HEK293T (cell line): ENCODE measurements around the gene CTNNA3.

Source experiments
- CTCF ChIA-PET: fragments of 350-600 bp; formaldehyde crosslinking; extraction: SDS; loops from one replicate; lab custom pipeline; 2021; ENCODE audit warnings: antibody characterized with exemption, inconsistent platforms; lab: Yijun Ruan, JAX
- POLR2A ChIA-PET: fragments of 350-600 bp; formaldehyde crosslinking; extraction: SDS; loops from one replicate; lab custom pipeline; 2020; ENCODE audit warnings: antibody characterized with exemption, inconsistent platforms; lab: Yijun Ruan, JAX
- DNase-seq: peaks from one replicate; pipeline ENCODE4 v3.0.0; 2012; ENCODE audit warnings: mixed read lengths; ENCODE audit errors: extremely low spot score
- ARNT ChIP-seq: fragments of 450-650 bp; IDR thresholded peaks from 2 replicates; pipeline ENCODE4 v1.6.1; 2017; ENCODE audit warnings: mild to moderate bottlenecking
- BHLHE40 ChIP-seq: fragments of 450-650 bp; IDR thresholded peaks from 2 replicates; pipeline ENCODE4 v1.6.1; 2016; ENCODE audit warnings: mild to moderate bottlenecking, moderate library complexity, borderline replicate concordance
- CTBP1 ChIP-seq: fragments of 450-650 bp; IDR thresholded peaks from 2 replicates; pipeline ENCODE4 v1.6.1; 2016; ENCODE audit warnings: borderline replicate concordance
- ELF4 ChIP-seq: fragments of 450-650 bp; IDR thresholded peaks from 2 replicates; pipeline ENCODE4 v1.6.1; 2017; ENCODE audit warnings: antibody characterized with exemption
- FOXA1 ChIP-seq: fragments of 450-650 bp; IDR thresholded peaks from 2 replicates; pipeline ENCODE4 v1.6.1; 2016; ENCODE audit warnings: mild to moderate bottlenecking
- FOXK2 ChIP-seq: fragments of 450-650 bp; IDR thresholded peaks from 2 replicates; pipeline ENCODE4 v1.6.1; 2016; ENCODE audit warnings: mild to moderate bottlenecking
- FOXM1 ChIP-seq: fragments of 450-650 bp; IDR thresholded peaks from 2 replicates; pipeline ENCODE4 v1.6.1; 2017; ENCODE audit warnings: mild to moderate bottlenecking, borderline replicate concordance
- HDGF ChIP-seq: fragments of 450-650 bp; IDR thresholded peaks from 2 replicates; pipeline ENCODE4 v1.6.1; 2017; ENCODE audit warnings: antibody characterized with exemption, borderline replicate concordance
- L3MBTL2 ChIP-seq: fragments of 450-650 bp; conservative IDR thresholded peaks from 2 replicates; pipeline ENCODE4 v1.6.1; 2016; ENCODE audit warnings: mild to moderate bottlenecking
- LEF1 ChIP-seq: fragments of 450-650 bp; IDR thresholded peaks from 2 replicates; pipeline ENCODE4 v1.6.1; 2017; ENCODE audit warnings: mild to moderate bottlenecking, borderline replicate concordance
- NFRKB ChIP-seq: fragments of 450-650 bp; IDR thresholded peaks from 2 replicates; pipeline ENCODE4 v1.6.1; 2016; ENCODE audit warnings: mild to moderate bottlenecking, moderate library complexity
- PKNOX1 ChIP-seq: fragments of 450-650 bp; IDR thresholded peaks from 2 replicates; pipeline ENCODE4 v1.6.1; 2016
- SP1 ChIP-seq: fragments of 450-650 bp; IDR thresholded peaks from 2 replicates; pipeline ENCODE4 v1.6.1; 2017
- SUZ12 ChIP-seq: fragments of 450-650 bp; IDR thresholded peaks from 2 replicates; pipeline ENCODE4 v1.6.1; 2016; ENCODE audit warnings: mild to moderate bottlenecking
- TARDBP ChIP-seq: fragments of 450-650 bp; IDR thresholded peaks from 2 replicates; pipeline ENCODE4 v1.6.1; 2016
- ZNF384 ChIP-seq: fragments of 450-650 bp; IDR thresholded peaks from 2 replicates; pipeline ENCODE4 v1.6.1; 2016

The CTNNA3 gene

GRCh38 chr10:65952086-65952485, 1743.9 kb downstream of the CTNNA3 start:
- ChIA-PET CTCF (no interaction called here), POLR2A (no interaction called here)
- TF ChIP-seq LEF1, result no peak
- no peak for DNase-seq

DNA sequence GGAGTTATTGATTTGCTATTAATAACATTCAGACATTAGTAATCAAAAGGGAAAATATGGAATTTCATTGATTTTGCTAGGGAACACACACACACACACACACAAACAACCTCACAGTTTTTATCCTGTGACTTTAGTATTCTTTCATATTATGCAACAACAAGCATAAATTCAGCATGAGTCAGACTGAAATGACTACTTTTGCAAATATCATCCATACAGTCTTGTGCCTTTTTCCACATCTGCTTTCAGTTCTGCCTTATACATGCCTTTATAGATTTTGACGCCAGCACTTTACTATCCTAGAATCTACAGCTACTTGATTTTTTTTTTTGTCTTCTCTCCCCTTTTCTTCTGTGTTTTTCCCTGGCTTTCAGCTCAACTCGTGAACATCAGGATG, 1745.9 kb downstream of the CTNNA3 start:
- ChIA-PET CTCF (no interaction called here), POLR2A (no interaction called here)
- no peak for DNase-seq
- no peak for TF ChIP-seq BHLHE40
- no peak for TF ChIP-seq L3MBTL2
- TF ChIP-seq NFRKB, result no peak
- no peak for TF ChIP-seq PKNOX1
- TF ChIP-seq FOXM1, result no peak
- TF ChIP-seq SUZ12, result no peak
- no peak for TF ChIP-seq ARNT
- TF ChIP-seq ZNF384, result no peak
- no peak for TF ChIP-seq ELF4
- no peak for TF ChIP-seq LEF1

DNA sequence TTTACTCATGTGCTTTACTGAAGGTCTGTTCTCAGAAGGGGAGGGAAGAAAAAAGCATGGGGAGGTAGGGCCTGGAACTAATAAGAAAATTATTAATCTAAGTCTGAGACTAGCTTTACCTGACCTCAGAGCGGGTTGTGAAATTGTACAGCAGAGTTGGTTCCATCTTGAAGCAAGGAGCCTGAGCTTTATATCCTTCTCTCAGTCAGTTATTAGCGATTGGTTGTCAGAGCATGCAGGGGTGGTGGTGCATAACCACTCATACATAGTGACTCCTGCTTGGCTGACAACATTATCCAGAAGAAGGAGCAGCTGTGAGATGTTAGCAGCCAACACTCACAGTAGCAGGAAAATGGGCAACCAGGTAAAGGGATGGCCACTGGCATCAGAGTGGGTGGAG, 1746.5 kb downstream of the CTNNA3 start:
- TF ChIP-seq CTBP1 (no peak), ZNF384 (no peak), NFRKB (no peak), HDGF (no peak), LEF1 (no peak), PKNOX1 (no peak), FOXA1 (no peak), FOXM1 (no peak), L3MBTL2 (no peak), BHLHE40 (no peak), SUZ12 (no peak), SP1 (no peak), FOXK2 (no peak), ARNT (no peak), TARDBP (no peak)
- CTCF ChIA-PET, result no interaction called here
- no peak for DNase-seq
- POLR2A ChIA-PET, result no interaction called here

GRCh38 chr10:65945061-65945460, 1750.9 kb downstream of the CTNNA3 start:
- ChIA-PET CTCF (interaction anchor here (0.6 kb wide), 1 partner anchor 15 kb away, joined by 6 read pairs; no protein-coding TSS in a partner anchor), POLR2A (no interaction called here)
- DNase-seq, result no peak
- no peak for TF ChIP-seq CTBP1
- no peak for TF ChIP-seq LEF1
- no peak for TF ChIP-seq L3MBTL2
- TF ChIP-seq PKNOX1, result no peak
- no peak for TF ChIP-seq ARNT
- TF ChIP-seq ZNF384, result no peak
- no peak for TF ChIP-seq NFRKB
- no peak for TF ChIP-seq HDGF
- no peak for TF ChIP-seq FOXA1
- no peak for TF ChIP-seq SUZ12
- TF ChIP-seq TARDBP, result no peak

DNA sequence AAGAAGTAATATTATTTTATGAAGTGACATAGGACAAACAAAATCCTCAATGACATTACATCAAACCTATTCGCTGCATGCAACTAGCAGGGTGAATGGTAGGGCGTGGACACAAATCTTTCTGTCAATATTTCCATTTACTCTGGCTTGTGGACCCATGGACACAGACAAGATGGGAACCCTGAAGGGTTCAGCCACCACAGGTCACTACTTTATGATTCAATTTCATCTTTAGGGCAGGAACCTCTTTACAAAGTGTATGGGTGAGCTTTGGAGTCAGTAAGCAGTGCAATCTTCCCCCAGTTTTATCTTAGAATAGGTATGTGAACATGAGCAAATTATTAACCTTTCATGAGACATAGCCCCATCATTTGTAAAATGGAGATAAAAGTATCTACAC, 1752.5 kb downstream of the CTNNA3 start:
- ChIA-PET POLR2A (no interaction called here), CTCF (no interaction called here)

More for the DNA sequence above, 1752.5 kb downstream of the CTNNA3 start:
- TF ChIP-seq SUZ12 (no peak), ELF4 (no peak), FOXM1 (no peak), SP1 (no peak), FOXA1 (no peak), HDGF (no peak), NFRKB (no peak), TARDBP (no peak), L3MBTL2 (no peak), PKNOX1 (no peak), CTBP1 (no peak), ARNT (no peak), ZNF384 (no peak)
- DNase-seq, result no peak
